Astrocyte of the hippocampus (primary cell): ENCODE data around the gene TMEM132D.

Experiments
- DNase-seq: peaks from one replicate; pipeline ENCODE4 v3.0.0; 2011; ENCODE audit warnings: low read depth, low spot score

TMEM132D gene

DNA sequence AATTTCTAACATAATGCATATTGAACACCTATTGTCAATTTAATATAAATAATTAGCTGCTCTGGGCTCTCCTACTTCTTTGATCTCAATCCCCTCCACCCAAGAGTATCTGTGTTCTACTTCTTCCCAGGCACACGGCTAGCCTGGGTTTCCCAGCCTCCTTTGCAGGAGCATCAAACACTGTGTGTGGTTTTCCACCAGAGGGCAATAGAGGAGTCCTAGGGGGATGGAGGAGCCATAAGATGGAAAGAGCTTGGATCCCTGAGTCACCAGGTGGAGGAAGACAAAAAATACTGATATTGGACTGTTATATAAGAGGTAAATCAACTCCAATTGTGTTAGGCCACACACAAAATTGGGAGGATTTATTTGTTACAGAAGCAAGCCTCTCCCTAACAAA, 716.9 kb downstream of the TMEM132D start:
- peak; percentile 18 for DNase-seq

DNA sequence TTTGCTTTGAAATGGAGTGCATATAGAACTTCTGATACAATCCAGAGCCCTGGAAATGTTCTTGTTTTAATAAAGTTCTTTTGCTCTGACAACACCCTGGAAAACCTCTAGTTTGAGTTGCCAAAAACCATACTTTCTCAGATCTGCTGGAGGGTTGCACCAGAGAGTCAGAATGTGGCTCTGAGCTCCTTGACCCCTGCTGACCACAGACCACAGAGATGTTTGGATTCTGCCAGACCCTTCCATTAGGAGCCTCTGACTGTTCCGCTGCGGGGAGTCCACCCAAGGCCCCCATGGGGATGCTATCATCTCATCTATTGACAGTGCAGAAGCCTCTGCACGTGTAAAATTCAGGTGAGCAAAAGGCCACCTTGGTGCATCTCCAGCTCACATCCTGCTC, 718.0 kb downstream of the TMEM132D start:
- DNase-seq = peak; percentile 80

DNA sequence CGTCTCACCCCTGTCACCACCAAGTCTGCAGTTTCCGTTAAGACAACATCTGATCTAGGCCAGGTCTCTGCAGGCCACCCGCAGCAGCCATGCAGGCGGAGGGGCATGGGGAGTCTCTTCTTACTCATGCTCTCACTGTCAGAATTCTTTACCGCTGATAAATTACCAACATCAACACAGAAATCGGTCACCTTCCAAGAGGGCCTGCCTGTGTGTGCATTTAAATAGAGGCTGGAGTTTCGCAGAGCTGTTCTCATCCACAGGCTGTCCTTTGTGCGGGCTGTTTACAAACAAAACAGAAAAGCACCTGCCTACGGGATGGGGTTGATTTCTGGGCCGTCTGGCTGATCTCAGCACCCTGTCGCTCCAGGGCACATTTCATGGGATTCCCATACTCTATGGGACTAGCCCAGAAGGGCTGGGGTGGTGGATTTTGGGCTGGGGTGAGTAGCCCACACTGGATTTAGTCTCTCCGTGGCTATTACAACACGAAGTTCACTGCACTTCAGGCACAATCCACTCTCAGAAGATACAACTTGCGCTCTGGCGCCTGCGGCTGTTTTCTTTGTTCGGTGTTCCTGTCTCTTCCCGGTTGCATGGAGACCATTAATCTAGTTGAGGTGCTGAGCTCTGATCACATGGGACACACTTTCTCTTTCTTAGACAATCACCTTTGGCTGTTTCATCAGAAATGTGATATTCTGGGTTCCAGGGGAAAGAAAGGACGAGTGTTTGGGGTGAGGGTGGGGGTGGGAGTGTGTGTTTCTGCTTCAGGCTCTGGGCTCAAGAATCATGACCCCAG, 719.5 kb downstream of the TMEM132D start:
- peak; percentile 32 for DNase-seq

DNA sequence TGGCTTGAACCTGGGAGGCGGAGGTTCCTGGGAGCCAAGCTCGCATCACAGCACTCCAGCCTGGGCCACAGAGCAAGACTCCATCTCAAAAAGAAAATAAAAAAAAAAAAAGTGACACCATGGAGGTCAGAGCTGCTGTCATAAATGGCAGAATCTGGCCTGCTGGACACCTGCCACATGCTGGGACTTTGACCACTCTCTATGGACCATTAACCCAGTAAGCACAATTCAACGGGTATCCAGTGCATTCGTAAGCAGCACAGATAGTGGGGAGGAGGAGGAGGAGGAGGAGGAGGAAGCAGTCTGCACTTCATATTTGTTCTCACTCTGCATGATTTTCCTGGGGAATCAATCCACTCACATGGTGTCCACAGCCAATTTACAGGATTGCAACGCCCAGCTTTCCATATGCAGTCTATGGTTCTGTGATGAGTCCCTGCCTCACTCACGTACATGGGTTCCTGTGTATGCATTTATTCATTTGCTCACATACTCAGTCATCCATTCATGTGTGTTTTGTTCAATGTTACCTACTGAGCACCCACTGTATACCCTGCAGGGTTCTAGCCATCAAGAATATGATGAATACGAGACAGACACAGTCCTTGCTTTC, 723.8 kb downstream of the TMEM132D start:
- no peak for DNase-seq

DNA sequence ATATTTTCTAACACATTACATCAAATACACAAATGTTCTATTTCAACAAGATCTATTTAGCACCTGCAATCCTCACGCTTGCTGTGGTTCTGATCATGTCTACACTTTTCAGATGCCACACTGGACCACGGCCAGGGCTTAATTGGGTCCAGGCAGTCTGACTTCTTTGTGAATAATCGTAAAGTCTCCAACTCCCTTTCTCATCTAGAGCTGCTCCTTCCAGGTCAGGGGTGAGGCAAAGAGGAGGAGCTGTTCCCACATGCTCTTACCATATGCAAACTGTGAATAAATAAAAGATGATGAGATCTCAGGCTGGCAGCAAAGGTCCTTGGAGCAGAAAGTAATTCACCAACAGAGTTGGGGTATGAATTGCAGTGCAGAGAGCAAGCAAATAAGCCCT, 733.9 kb downstream of the TMEM132D start:
- DNase-seq = no peak

DNA sequence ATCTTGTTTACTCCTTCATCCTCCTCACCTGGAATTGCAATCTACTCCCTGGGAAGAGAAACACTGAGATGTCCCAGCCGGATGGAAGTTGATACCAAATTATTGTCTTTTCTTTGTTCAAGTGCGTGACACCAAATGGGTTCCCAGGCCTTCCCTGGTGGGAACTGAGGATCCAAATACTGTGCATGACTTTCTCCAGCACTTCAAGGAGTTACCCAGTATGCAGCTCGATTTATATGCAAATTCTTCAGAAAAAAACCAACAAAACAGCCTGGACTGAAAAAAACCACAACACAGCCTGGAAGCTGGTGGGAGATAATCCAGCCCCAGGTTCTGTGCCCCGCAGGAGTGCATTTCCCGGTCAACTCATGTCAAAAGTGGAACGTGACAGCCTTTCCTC, 740.0 kb downstream of the TMEM132D start:
- DNase-seq = no peak

DNA sequence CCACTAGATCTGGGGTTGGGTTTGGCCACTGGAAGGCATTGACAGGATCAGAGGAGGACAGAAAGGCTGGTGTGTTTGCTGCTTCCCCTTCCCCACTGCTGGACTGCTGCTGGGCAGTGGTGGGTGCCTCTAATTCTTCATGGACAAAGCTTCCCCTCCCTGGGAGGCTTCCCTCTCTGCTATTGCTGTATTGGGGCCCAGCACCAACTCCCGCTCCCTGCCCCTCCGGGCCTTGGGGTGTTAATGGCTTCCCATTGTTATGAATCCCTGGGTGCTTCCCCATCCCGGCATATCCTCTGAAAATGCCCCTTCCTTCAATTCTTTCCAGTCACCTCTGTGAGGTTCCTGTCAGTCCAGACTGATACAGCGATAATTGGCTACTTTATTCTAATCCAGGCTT, 740.4 kb downstream of the TMEM132D start:
- DNase-seq = no peak

DNA sequence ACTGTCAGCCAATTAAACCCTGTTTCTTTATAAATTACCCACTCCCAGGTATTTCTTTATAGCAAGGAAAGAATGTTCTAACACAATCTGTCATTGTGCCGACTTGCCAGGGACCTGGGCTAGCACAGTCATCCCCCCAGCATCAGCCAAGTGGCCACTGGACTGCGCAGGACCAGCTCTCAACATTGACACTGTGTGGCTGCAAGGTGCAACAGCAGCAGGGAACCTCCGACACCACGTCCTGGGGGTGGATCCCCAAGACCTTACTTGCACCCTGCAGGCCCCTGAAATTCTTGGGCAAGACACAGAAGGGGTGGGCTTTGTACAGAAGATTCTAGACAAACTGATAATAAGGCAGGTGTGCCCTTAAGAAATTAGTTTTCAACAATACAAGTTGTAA, 741.0 kb downstream of the TMEM132D start:
- DNase-seq = no peak

DNA sequence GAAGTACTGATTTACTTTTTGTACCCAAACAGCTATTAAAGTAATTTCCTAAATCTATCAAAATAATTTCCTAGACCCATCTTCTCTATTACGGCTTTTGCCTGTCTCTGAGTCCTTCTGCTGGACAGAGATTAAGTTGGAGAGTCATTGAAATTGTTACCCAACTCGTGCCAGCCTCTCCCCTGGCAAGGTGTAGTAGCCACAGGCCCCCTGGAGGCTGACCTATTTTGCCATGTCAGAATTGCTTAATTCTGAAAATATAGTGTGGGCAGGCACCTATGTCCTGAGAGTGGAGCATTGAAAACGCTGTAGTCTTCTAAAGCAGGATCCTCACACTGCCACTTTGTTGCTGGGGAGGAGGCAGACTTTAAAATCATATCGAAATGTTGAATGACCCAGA, 742.3 kb downstream of the TMEM132D start:
- DNase-seq = no peak

DNA sequence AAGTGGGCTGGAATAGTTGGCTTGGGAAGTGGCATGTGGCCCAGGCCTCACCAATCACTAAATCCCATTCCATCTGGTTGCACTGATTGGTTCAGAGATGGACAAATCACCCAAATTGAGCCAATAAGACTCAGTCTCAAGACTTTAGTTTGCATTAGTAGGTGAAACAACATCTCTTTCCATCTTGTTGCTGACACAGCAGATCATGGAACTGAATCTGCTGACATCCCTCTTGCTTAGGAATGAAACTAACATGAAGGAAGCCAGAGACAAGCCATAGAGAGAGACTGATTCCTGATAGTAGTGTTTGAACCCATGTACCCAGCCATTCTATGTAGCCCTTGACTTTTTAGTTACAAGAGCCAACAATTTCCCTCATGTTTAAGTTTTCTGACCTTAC, 743.5 kb downstream of the TMEM132D start:
- no peak for DNase-seq

DNA sequence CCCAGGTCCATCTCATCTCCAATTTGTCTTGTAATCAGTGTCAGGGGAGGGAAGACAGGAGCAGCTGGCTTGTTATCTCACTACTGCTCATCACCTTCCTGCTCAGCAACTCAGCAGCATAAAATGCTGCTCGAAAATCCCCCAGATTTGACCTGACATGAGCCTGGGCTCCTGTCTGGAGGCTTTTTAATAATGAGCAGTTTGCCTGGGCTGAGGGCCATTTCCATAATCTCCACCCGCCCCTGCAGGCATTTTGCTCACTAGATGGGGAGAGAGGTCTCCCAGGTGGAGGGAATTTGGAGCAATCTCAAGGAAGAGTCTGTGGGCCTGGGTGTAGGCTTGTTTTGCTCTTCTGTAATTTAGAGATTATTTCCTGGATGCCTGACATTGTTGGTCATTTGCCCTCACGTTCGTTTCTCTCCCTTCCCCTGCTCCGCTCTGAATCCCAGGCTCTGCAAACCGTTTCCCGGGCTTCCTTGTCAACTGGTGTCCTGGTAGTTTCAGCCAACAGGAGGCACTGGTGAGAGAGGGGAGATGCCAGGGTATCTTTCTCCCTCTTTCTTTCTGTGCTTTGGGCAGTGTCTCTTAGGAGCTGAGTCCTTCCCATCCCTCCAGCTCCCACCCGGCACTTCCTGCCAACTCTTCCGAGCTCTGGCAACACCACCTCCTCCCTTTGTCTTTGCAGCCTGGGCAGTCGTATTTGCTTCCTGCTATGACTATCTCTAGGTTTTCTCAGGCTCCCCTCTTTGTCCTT, 751.3 kb downstream of the TMEM132D start:
- no peak for DNase-seq

DNA sequence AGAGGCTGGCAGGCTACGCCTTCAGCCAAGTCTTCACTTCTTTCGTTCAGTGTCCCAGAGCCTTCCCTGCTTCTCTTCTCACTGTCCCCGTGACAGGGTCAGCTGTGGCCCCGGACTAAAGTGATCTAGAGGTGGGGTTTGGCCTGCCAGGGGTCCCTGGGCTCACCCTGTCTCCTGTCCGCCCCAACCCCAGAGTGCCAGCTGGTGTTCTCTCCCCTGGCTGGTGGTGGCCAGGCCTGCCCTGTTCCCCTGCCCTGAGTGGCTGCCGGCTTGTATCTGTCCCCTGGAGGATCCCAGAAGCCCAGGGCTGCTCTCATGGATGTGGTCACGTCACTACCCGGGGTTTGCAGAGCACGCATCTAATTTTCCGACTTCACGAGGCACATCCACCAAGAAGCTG, 753.1 kb downstream of the TMEM132D start:
- no peak for DNase-seq

DNA sequence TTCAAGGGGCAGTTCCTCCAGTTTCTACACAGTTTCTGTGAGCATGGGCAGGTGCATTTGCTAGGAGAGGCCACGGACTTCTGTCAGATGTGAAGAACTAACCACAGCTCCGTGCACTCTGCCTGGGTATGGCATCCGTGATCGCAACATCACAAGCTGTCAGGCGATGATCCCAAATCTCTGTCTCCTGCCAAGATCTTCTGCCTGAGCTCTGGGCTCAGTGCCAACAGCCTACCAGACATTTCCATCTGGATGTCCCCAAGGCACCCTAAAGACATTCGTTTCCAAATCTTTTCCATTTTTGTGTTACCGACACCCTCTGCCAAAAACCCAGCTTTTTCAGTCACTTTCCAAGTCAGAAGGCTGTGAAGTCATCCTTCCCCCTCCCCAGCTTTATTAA, 758.4 kb downstream of the TMEM132D start:
- DNase-seq = no peak

DNA sequence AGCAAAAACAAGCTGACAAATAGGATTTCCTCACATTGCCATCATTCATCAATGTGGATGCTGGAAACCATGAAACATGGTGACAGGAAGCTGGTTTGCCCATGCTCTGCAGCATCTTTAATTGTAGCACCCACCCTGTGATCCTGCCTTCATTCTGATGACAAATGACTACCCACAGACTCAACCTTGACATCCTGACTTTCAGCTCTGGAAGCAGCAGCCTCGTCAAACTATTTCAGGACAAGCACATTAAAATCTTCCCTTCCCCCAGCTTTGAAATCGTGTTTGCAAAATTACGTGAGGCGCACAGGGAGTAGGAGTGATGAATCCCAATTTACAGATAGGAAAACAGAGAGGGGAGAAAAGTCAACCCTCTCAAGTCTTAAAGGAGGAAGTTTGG, 765.0 kb downstream of the TMEM132D start:
- no peak for DNase-seq

DNA sequence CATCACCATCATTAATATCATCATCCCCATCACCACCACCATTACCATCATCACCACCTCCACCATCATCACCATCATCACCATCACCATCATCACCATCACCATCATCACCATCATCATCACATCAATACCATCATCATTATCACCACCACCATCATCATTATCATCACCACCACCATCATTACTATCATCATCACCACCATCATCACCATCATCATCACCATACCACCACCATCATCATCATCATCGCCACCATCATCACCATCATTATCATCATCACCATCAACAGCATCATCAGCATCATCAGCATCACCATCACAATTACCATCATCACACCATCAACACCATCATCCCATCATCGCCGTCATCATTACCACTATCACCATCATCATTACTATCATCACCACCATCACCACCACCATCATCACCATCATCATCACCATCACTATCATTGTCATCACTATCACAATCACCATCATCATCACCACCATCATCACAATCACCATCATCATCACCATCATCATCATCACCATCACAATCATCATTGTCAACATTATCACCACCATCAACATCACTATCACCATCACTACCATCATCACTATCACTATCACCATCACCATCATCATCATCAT, 767.0 kb downstream of the TMEM132D start:
- DNase-seq = no peak

DNA sequence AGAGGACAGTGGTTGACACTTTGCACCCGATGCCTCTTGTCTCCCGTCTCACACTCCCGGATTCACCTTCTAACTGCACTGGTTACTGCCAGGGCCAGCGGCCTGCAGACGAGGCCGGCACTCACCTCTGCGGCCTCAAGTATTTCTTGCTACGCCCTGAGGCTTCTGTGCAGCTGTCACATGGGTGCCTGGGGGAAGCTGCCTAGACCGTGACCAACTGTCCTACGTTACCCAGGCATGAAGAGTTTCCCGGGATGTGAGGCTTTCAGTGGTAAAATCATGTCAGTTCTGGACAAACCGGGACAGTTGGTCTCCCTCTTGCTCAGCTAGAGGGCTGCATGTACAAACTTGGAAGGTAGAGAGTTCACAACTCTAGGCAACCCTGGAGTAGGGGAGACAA, 776.1 kb downstream of the TMEM132D start:
- no peak for DNase-seq

DNA sequence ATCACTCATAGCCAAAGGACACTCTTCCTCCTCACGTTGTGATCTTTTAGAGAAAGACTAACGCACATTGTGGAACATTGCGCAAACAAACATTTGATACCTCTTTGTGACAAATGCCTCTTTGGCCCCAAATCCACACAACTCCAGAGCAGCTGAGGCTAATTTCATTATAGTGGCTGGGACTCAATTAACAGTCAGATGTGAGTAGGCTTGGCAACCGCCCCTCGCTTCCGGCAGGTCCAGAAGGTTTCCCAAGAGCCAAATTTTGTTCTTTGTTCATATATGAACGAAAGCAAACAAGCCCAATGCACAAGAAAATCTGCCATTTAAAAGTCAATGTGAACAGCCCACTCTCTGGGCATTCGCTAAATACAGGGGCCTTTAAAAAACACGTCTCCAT, 776.6 kb downstream of the TMEM132D start:
- no peak for DNase-seq

DNA sequence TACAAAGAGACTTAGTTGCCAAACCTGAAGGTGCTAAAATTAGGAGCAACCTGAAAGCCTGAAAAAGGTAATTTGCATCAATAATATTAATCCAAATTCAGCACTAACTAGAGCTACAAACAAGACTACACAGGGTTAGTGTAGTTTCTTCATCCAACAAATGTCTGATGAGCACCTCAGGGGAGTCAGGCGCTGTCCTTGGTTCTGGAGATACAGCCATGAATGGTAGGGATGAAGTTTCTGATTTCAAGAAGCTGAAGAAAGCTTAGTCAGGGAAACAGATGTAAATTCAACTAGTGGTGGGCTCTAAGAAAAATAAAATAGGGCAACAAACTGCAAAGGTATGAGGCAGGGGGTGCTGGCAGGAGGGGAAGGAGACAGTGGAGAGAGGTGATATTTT, 784.3 kb downstream of the TMEM132D start:
- peak; percentile 41 for DNase-seq

DNA sequence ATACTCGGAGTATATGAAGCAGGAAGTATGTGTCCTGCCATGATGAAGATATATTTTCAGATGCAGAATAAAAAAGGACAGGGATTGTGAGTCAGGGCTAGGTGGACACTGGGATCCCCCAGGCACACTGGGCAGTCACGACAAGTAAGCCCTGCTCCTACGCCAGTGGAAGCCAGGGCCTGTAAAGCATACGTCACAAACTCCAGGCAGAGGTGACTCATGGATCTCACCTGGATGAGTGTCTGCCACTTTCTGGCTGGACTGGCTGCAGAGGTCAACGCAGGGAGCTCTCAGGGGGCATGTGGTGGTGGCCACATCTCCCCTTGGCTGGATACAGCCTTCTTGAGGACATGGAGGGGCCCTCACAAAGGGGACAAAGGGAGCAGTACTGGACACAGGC, 788.3 kb downstream of the TMEM132D start:
- DNase-seq = no peak

DNA sequence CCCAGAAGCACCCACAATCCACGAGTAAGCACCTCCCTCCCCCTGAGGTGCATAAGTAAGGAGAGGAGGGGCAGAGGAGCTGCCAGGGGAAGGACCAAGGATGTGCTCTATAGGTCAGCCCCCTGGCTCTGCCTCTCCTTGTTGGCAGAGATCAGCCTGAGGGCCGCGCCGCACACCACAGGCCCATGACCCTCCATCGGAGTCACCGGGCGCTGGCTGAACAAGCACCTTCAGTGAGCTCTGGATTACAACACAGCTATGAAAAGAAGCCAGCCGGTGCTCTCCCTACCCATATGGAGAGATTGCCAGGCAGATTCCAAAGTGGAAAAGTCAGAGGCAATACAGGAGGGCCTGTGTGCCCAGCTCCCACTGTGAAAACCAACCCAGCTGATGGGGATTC, 793.2 kb downstream of the TMEM132D start:
- no peak for DNase-seq

DNA sequence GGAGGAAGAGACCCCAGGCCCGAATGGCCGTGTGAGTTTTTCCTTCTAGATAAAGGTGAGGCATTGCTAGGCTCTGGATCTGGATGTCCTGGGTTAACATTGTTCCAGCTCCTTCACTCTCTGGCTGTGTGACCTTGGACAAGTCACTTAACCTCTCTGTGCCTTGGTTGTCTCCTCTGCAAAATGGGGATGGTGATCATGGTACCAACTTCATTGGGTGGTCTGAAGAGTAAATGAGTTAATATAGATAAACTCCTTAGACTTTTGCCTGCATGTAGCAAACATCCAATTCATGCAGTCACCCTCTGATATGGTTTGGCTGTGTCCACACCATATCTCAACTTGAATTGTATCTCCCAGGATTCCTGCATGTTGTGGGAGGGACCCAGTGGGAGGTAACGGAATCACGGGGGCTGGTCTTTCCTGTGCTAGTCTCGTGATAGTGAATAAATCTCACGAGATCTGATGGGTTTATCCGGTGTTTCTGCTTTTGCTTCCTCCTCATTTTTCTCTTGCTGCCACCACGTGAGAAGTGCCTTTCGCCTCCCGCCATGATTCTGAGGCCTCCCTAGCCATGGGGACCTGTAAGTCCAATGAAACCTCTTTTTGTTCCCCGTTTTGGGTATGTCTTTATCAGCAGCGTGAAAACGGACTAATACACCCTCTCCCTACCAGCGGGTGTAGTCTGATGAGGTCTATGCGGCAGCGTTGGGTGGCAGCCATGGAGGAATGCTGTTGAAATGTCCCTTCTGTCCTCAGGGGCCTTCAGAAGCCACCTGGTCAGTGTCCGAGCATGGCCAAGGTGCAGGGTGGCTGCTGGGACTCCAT, 794.4 kb downstream of the TMEM132D start:
- no peak for DNase-seq
